GM19043 (cell line): ENCODE results near the gene PBX1.

Experiments used
- ATAC-seq: cut with Tn5 transposase; IDR thresholded peaks from one replicate; pipeline ENCODE4 v1.9.1; 2021; ENCODE audit warnings: low read depth; ENCODE audit not compliant: unreplicated experiment

The PBX1 gene

DNA sequence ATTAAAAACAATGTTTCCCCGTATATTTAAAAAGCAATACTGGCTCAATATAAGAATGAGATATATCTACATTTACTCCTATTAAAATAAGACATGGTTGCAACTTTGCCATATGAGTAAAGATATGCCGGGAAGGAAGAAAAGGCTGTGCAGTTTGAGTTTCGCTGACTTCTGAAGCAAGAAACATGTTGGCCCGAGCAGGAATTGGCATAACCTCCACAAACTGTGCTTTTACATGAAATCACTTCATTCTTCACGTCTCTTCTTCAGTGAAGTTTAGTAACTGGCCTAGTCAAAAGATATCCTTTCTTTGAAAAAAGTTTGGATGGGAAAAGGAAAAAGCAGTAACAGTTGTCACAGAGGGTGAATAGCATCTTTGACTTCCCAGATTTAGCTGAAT, 342.0 kb downstream of the PBX1 start:
- no peak for ATAC-seq
